Central memory CD8-positive, alpha-beta T cell (primary cell): ENCODE results near the gene BAIAP2.
A peak's percentile ranks its signal among the peaks of the same experiment; 100 is the strongest.
"Not testable (repeated sequence)": the region's sequence is repeated elsewhere in the genome, so short reads cannot be mapped to it uniquely, and the experiment has no call there.

ENCODE experiments used
- ATAC-seq: fragments of 150-1000 bp; cut with Tn5 transposase; replicated peaks from 2 replicates; pipeline ENCODE4 v1.10.0; 2022; ENCODE audit warnings: mild to moderate bottlenecking, moderate FRiP score, moderate number of reproducible peaks; ENCODE audit not compliant: poor library complexity, severe bottlenecking; ENCODE audit errors: extremely low read depth
- DNase-seq, 2 donors: peaks; one replicate each; pipeline ENCODE4 v3.0.0; 2021; ENCODE audit warnings: low spot score in 2 of 2
- H3K27ac Mint-ChIP-seq: one replicate; pipeline ENCODE4 v1.8.0; 2022; ENCODE audit warnings: low read depth, mild to moderate bottlenecking, moderate library complexity, mixed read lengths
- H3K27me3 Mint-ChIP-seq: one replicate; pipeline ENCODE4 v1.8.0; 2022; ENCODE audit warnings: mixed read lengths
- H3K36me3 Mint-ChIP-seq: one replicate; pipeline ENCODE4 v1.8.0; 2022; ENCODE audit warnings: mild to moderate bottlenecking, moderate library complexity, mixed read lengths; ENCODE audit not compliant: insufficient read depth
- H3K4me1 Mint-ChIP-seq: one replicate; pipeline ENCODE4 v1.8.0; 2022; ENCODE audit warnings: mixed read lengths
- H3K4me3 Mint-ChIP-seq: one replicate; pipeline ENCODE4 v1.8.0; 2022; ENCODE audit warnings: mild to moderate bottlenecking, moderate library complexity, mixed read lengths
- H3K9me3 Mint-ChIP-seq: one replicate; pipeline ENCODE4 v1.8.0; 2022; ENCODE audit warnings: mixed read lengths

Gene BAIAP2

DNA sequence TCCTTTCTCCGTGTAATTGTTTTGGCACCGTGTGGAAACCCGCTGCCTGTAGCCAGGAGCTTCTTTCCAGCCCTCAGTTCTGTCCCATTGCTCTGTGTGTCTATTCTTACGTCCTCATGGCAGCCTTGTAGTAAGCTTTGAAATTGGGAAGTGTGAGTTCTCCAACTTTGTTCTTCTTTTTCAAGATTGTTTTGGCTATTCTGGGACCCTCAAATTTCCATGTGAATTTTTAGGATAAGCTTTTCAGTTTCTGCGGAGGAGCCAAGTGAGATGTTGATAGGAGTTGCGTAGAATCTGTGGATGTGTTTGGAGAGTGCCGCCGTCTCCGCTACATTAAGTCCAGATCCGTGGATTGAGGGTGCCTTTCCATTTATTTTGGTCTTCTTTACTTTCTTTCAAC lies 28.1 kb upstream of the BAIAP2 start:
- no peaks in the 10 kb centered on the region for H3K36me3 Mint-ChIP-seq

DNA sequence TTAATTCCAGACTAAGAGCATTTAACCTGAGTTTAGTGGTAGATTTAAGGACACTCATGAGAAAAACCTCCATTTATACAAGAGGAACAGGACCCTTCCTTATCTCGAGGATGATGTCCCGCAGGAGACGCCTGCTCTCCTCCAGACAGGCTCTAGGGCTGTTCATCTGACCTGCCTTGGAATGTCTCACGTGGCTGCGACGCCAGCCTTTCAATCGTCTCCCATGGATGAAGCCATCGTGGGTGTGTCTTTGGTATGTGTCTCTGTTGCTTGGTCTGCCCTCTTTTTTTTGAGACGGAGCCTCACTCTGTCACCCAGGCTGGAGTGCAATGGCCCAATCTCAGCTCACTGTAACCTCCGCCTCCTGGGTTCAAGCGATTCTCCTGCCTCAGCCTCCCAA lies 26.8 kb upstream of the BAIAP2 start:
- Mint-ChIP-seq H3K36me3 (no peaks in the 10 kb centered on the region), H3K4me3 (no peak overlapping the region), H3K27me3 (peaks cover 25% of the 10 kb centered on the region), H3K4me1 (peaks cover 11% of the 10 kb centered on the region), H3K27ac (no peak overlapping the region), H3K9me3 (no peaks in the 10 kb centered on the region)
- no peak for ATAC-seq
- no peak for DNase-seq

More for the DNA sequence above, 28.1 kb upstream of the BAIAP2 start:
- Mint-ChIP-seq H3K4me3 (no peak overlapping the region), H3K4me1 (peaks cover 11% of the 10 kb centered on the region), H3K9me3 (no peaks in the 10 kb centered on the region), H3K27me3 (peaks cover 25% of the 10 kb centered on the region), H3K27ac (no peak overlapping the region)
- no peak for DNase-seq
- ATAC-seq, result no peak

DNA sequence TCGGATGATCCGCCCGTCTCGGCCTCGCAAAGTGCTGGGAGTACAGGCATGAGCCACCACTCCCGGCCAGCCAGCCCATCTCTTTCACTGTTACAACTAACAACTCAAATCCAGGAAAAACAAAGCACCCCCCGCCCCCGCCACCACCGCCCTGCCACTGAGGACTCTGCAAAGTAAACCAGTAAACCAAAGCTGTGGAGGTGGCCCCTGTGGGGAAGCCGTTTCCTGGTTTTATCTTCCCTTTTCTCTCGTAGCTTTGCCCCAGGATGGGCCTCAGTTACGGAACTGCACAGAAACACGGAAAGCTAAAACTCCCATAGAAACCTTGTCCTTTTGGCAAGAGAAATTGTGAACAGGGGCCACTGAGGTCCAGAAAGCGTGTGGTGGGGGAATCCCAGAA lies 25.8 kb upstream of the BAIAP2 start:
- no peaks in the 10 kb centered on the region for H3K36me3 Mint-ChIP-seq
- no peak for DNase-seq
- ATAC-seq, result no peak
- no peak overlapping the region for H3K4me3 Mint-ChIP-seq
- H3K9me3 Mint-ChIP-seq, result no peaks in the 10 kb centered on the region
- H3K4me1 Mint-ChIP-seq, result peaks cover 6% of the 10 kb centered on the region
- H3K27ac Mint-ChIP-seq, result no peak overlapping the region
- peaks cover 25% of the 10 kb centered on the region for H3K27me3 Mint-ChIP-seq

DNA sequence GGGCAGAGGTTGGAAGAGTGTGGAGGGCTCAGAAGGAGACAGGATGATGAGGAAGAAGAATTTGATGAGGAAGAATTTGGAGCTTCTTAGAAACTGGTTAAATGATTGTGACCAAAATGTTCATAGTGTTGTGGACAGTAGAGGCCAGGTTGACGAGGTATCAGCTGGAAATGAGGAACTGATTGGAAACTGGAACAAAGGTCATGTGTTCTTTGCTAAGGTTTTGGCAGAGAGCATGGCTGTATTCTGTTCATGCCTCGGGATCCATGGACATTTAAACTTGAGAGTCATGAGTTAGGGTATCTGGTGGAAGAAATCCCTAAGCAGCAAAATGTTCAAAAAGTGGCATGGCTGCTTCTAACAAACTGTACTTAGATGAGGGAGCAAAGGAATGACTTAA lies 24.0 kb upstream of the BAIAP2 start:
- no peaks in the 10 kb centered on the region for H3K9me3 Mint-ChIP-seq
- no peak overlapping the region for H3K4me3 Mint-ChIP-seq
- H3K36me3 Mint-ChIP-seq, result no peaks in the 10 kb centered on the region
- H3K4me1 Mint-ChIP-seq, result no peaks in the 10 kb centered on the region
- no peak overlapping the region for H3K27ac Mint-ChIP-seq
- H3K27me3 Mint-ChIP-seq, result peaks cover 14% of the 10 kb centered on the region
- ATAC-seq (no peak), DNase-seq (no peak)

DNA sequence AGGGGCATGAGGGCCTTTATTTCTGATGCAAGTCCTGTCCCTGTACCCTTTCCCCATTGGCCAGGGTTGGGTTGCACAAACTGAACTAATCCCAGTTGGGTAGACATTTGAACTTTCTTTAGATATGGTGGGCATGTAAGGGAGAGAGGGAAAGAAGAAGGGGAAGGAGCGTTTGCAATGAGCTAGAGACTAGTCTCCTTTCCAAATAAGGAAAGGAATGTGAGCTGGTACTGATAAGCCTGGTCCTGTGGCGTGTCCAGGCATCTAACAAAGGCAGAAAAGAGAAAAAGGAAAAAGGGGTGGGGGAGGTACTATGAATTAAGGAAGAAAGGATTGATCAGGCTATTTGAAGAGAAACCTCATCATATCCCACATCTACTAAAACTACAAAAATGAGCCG lies 23.0 kb upstream of the BAIAP2 start:
- ATAC-seq (no peak), DNase-seq (no peak)
- Mint-ChIP-seq H3K27ac (no peak overlapping the region), H3K36me3 (no peaks in the 10 kb centered on the region), H3K9me3 (no peaks in the 10 kb centered on the region), H3K27me3 (peaks cover 4% of the 10 kb centered on the region), H3K4me3 (no peak overlapping the region), H3K4me1 (no peaks in the 10 kb centered on the region)

DNA sequence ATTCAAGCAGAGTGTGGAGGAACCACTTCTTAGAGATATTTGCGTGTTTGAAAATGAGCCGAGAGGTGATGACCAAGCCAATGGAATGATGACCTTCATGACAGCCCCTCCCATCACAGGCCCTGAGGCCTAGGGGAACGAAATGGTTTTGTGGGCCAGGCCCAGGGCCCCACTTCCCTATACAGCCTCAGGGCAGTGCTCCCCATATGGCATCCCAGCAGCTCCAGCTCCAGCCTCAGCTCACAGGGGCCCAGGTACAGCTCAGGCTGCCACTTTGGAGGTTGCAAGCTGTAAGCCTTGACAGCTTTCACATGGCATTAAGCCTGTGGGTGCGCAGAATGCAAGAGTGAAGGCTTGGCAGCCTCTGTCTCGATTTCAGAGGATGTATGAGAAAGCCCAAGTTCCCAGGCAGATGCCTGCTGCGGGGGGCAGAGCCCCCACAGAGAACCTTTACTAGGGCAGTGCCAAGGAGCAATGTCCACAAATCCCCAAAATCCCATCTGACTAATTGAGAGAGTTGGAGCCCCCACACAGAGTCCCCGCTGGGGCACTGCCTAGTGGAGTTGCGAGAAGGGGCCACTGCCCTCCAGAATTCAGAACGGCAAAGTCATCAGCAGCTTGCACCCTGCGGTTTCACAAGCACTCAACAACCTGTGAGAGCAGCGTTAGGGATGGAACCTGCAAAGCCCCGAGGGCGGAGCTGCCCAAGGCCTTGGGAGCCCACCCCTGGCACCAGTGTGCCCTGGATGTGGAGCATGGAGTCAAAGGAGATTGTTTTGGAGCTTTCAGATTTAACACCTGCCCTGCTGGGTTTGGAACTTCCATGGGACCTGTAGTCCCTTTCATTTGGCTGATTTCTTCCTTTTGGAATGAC lies 22.1 kb upstream of the BAIAP2 start:
- no peak for ATAC-seq
- H3K4me1 Mint-ChIP-seq, result peaks cover 2% of the 10 kb centered on the region

DNA sequence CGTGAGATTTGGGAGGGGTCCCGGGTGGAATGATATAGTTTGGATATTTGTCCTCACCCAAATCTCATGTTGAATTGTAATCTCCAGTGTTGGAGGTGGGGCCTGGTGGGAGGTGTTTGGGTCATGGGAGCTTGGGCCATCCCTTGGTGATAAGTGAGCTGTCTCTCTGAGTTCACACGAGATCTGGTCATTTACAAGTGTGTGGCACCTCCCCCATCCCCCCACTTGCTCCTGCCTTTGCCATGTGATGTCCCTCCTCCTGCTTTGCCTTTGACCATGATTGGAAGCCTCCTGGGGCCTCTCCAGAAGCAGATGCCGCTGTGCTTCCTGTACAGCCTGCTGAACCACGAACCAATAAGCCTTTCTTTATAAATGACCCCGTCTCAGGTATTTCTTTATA lies 21.3 kb upstream of the BAIAP2 start:
- no peak for DNase-seq
- Mint-ChIP-seq H3K36me3 (no peaks in the 10 kb centered on the region), H3K4me3 (no peak overlapping the region), H3K9me3 (no peaks in the 10 kb centered on the region), H3K27ac (no peak overlapping the region), H3K4me1 (peaks cover 11% of the 10 kb centered on the region), H3K27me3 (no peaks in the 10 kb centered on the region)
- ATAC-seq, result no peak

More for the DNA sequence above, 22.1 kb upstream of the BAIAP2 start:
- no peak for DNase-seq
- Mint-ChIP-seq H3K27ac (no peak overlapping the region), H3K36me3 (no peaks in the 10 kb centered on the region), H3K27me3 (no peaks in the 10 kb centered on the region), H3K4me3 (no peak overlapping the region), H3K9me3 (no peaks in the 10 kb centered on the region)

DNA sequence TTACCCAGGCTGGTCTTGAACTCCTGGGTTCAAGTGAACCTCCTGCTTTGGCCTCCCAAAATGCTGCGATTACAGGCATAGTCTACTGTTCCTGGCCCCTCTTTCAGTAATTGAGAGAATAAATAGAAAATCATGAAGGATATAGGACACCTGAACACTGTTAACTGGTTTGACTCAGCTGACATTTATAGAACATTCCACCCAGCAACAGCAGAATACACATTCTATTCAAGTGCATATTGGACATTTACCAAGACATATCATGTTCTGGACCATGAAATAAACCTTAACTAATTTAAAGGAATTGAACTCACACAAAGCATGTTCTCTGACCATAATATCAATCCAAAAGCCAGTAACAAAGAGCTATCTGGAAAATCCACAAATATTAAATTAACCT lies 19.8 kb upstream of the BAIAP2 start:
- H3K4me3 Mint-ChIP-seq, result no peak overlapping the region

DNA sequence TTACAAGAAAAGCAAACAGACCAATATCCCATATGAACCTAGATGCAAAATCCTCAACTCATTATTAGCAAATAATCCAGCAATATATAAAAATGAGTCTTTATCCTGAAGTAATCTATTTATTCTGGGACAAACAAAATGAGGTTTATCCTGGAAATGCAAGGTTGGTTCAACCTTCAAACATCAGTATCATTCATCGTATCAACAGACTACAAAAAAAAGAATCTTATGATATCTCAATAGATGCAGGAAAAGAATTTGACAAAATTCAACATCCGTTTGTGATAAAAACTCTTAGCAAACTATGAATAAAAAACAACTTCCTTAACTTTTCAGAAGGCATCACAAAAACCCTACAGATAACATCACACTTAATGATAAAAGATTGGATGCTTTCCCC lies 18.4 kb upstream of the BAIAP2 start:
- DNase-seq (no peak), ATAC-seq (no peak)
- Mint-ChIP-seq H3K9me3 (no peaks in the 10 kb centered on the region), H3K36me3 (peaks cover 2% of the 10 kb centered on the region), H3K4me1 (peaks cover 20% of the 10 kb centered on the region), H3K27me3 (no peaks in the 10 kb centered on the region), H3K27ac (peak overlapping the region; percentile 29), H3K4me3 (no peak overlapping the region)

More for the DNA sequence above, 19.8 kb upstream of the BAIAP2 start:
- H3K27ac Mint-ChIP-seq, result peak overlapping the region; percentile 69
- peaks cover 20% of the 10 kb centered on the region for H3K4me1 Mint-ChIP-seq
- H3K27me3 Mint-ChIP-seq, result no peaks in the 10 kb centered on the region
- H3K36me3 Mint-ChIP-seq, result peaks cover 2% of the 10 kb centered on the region
- no peak for ATAC-seq
- no peak for DNase-seq
- no peaks in the 10 kb centered on the region for H3K9me3 Mint-ChIP-seq

DNA sequence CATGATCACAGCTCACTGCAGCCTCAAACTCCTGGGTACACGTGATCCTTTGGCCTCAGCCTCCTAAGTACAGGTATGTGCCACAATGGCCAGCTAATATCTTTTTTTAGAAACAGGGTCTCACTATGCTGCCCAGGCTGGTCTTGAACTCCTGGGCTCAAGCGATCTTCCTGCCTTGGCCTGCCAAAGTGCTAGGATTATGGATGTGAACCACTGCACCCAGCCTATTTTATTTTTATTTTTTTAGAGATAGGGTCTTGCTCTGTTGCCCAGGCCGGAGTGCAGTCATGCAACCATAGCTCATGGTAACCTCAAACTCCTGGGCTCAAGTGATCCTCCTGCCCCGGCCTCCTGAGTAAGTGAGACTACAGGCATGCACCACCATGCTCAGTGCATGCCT lies 17.6 kb upstream of the BAIAP2 start:
- H3K27ac Mint-ChIP-seq, result not testable (repeated sequence)
- H3K4me1 Mint-ChIP-seq, result peaks cover 20% of the 10 kb centered on the region

DNA sequence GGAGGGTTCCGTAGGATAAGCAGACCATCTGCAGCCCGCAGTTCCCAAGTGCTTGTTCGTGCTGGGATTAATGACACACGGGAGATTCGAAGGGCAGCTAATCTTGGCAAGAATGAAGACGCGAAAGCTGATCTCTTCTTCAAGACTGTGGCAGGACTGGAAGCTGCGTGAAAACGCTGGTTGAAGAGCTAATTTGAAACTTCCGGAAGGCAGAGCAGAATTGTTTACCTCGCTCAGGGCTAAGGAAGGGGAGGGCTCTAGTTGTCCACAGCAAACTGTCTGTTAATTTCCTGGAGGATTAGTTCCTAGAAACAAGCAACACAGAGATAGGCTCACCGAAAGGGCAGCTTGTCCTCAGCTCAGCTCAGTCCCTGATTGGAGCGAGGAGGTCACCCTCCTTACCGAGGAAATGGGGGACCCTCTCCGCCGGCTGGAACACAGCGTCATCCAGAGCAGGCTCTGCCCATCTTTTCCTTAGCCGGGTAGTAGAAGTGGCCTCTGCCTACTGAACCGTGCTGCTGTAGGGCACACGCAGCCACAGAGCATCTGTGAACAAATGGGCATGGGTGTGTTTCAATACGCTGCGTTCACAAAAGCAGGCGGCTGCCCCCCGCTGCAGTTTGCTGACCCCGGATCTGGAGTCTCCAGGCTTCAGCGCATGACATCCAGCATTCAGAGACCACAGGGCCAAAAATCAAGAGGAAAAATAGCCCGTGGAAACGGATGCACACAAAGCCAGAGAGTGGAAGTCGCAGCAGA lies 16.7 kb upstream of the BAIAP2 start:
- Mint-ChIP-seq H3K36me3 (peaks cover 5% of the 10 kb centered on the region), H3K4me3 (peak overlapping the region; percentile 75), H3K4me1 (peaks cover 20% of the 10 kb centered on the region), H3K27me3 (no peaks in the 10 kb centered on the region), H3K9me3 (no peaks in the 10 kb centered on the region), H3K27ac (peak overlapping the region; percentile 90)
- DNase-seq (no peak), ATAC-seq (peak; percentile 88)

More for the DNA sequence above, 17.6 kb upstream of the BAIAP2 start:
- not testable (repeated sequence) for H3K9me3 Mint-ChIP-seq, DNase-seq, ATAC-seq, H3K36me3 Mint-ChIP-seq, H3K27me3 Mint-ChIP-seq, H3K4me3 Mint-ChIP-seq

DNA sequence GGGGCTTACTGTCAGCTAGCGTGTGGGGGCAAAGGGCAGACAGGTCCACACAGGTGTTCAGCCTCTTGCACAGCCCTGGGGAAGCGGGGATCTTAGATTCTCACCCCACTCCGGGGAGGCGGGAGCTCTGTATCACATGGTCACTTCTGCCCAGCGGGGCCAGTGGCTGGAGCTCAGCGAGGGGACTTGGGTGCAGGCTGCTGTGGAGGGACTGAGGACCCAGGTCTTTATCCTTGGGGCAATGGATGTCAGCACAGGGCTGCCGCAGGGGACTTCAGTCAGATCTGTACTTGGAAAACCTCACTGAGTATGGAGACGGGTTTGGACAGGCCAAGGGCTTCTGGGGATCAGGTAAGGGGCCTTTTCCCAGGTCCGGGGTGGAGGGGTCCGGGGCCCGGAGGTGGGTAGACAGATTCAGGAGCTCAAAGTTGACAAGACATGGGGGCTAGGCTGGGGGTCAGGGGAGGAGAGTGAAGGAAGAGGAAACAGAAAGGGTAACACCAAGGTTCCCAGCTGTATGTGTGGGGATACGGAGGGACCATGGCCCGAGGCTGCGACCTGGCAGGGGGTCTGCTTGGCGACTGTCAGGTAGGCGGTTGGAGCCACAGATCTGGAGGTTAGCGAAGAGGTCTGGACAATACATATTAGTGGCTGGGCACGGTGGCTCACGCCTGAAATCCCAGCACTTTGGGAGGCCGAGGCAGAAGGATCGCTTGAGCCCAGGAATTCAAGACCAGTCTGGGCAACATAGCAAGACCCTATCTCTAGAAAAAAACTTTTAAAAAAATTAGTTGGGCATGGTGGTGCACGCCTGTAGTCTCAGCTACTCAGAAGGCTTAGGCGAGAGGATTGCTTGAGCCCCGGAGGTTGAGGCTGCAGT lies 15.1 kb upstream of the BAIAP2 start:
- Mint-ChIP-seq H3K27ac (no peak overlapping the region), H3K4me1 (peaks cover 26% of the 10 kb centered on the region), H3K4me3 (peak overlapping the region; percentile 16), H3K36me3 (peaks cover 5% of the 10 kb centered on the region), H3K9me3 (no peaks in the 10 kb centered on the region), H3K27me3 (no peaks in the 10 kb centered on the region)
- ATAC-seq (no peak), DNase-seq (no peak)
